ENCODE results near the gene L3MBTL3.

The L3MBTL3 gene

GRCh38 chr6:130020073-130020906 is 1.9 kb downstream of the L3MBTL3 start:
- peak; percentile 38 for DNase-seq
- in situ Hi-C loops (cut with MboI; ENCODE audit: low pct_unique_long_range_greater_than_20kb, low sequenced_read_pairs): loop anchor here (25.0 kb wide), 1 partner anchor 433 kb away; no protein-coding TSS in a partner anchor

- peak; percentile 87 for DNase-seq
- in situ Hi-C loops (cut with MboI; ENCODE audit: low pct_unique_long_range_greater_than_20kb, low sequenced_read_pairs): loop anchor here (25.0 kb wide), 1 partner anchor 434 kb away; no protein-coding TSS in a partner anchor
Observed at GRCh38 chr6:130020907-130021629, 2.7 kb downstream of the L3MBTL3 start.

GRCh38 chr6:130026859-130027258 is 8.5 kb downstream of the L3MBTL3 start:
- in situ Hi-C loops (cut with MboI; ENCODE audit: low pct_unique_long_range_greater_than_20kb, low sequenced_read_pairs): no loop called here
- DNase-seq: no peak

- in situ Hi-C loops (cut with MboI; ENCODE audit: low pct_unique_long_range_greater_than_20kb, low sequenced_read_pairs): no loop called here
- no peak for DNase-seq
Observed at GRCh38 chr6:130027948-130028347, 9.6 kb downstream of the L3MBTL3 start.

GRCh38 chr6:130029163-130029562 is 10.8 kb downstream of the L3MBTL3 start:
- DNase-seq: no peak
- in situ Hi-C loops (cut with MboI; ENCODE audit: low pct_unique_long_range_greater_than_20kb, low sequenced_read_pairs): no loop called here

- in situ Hi-C loops (cut with MboI; ENCODE audit: low pct_unique_long_range_greater_than_20kb, low sequenced_read_pairs): no loop called here
- DNase-seq: peak; percentile 24
Observed at GRCh38 chr6:130032758-130033340, 14.5 kb downstream of the L3MBTL3 start.

GRCh38 chr6:130033949-130034348 is 15.6 kb downstream of the L3MBTL3 start:
- DNase-seq: no peak
- in situ Hi-C loops (cut with MboI; ENCODE audit: low pct_unique_long_range_greater_than_20kb, low sequenced_read_pairs): no loop called here

- no peak for DNase-seq
- in situ Hi-C loops (cut with MboI; ENCODE audit: low pct_unique_long_range_greater_than_20kb, low sequenced_read_pairs): no loop called here
Observed at GRCh38 chr6:130034378-130035146, 16.2 kb downstream of the L3MBTL3 start.

- in situ Hi-C loops (cut with MboI; ENCODE audit: low pct_unique_long_range_greater_than_20kb, low sequenced_read_pairs): no loop called here
- DNase-seq: no peak
Observed at GRCh38 chr6:130035211-130035610, 16.8 kb downstream of the L3MBTL3 start.

- DNase-seq: peak; percentile 47
- in situ Hi-C loops (cut with MboI; ENCODE audit: low pct_unique_long_range_greater_than_20kb, low sequenced_read_pairs): no loop called here
Observed at GRCh38 chr6:130037207-130037811, 18.9 kb downstream of the L3MBTL3 start.

- in situ Hi-C loops (cut with MboI; ENCODE audit: low pct_unique_long_range_greater_than_20kb, low sequenced_read_pairs): no loop called here
- DNase-seq: no peak
Observed at GRCh38 chr6:130041594-130041993, 23.2 kb downstream of the L3MBTL3 start.

GRCh38 chr6:130043344-130043743 is 25.0 kb downstream of the L3MBTL3 start:
- no peak for DNase-seq
- in situ Hi-C loops (cut with MboI; ENCODE audit: low pct_unique_long_range_greater_than_20kb, low sequenced_read_pairs): no loop called here

GRCh38 chr6:130045622-130046021 is 27.2 kb downstream of the L3MBTL3 start:
- DNase-seq: no peak
- in situ Hi-C loops (cut with MboI; ENCODE audit: low pct_unique_long_range_greater_than_20kb, low sequenced_read_pairs): no loop called here

- in situ Hi-C loops (cut with MboI; ENCODE audit: low pct_unique_long_range_greater_than_20kb, low sequenced_read_pairs): no loop called here
- no peak for DNase-seq
Observed at GRCh38 chr6:130046671-130047070, 28.3 kb downstream of the L3MBTL3 start.

GRCh38 chr6:130047088-130047995 is 29.0 kb downstream of the L3MBTL3 start:
- no peak for DNase-seq
- in situ Hi-C loops (cut with MboI; ENCODE audit: low pct_unique_long_range_greater_than_20kb, low sequenced_read_pairs): no loop called here

GRCh38 chr6:130050230-130050629 is 31.8 kb downstream of the L3MBTL3 start:
- in situ Hi-C loops (cut with MboI; ENCODE audit: low pct_unique_long_range_greater_than_20kb, low sequenced_read_pairs): no loop called here
- DNase-seq: no peak

GRCh38 chr6:130054725-130055124 is 36.3 kb downstream of the L3MBTL3 start:
- in situ Hi-C loops (cut with MboI; ENCODE audit: low pct_unique_long_range_greater_than_20kb, low sequenced_read_pairs): no loop called here
- DNase-seq: no peak

GRCh38 chr6:130055271-130055670 is 36.9 kb downstream of the L3MBTL3 start:
- in situ Hi-C loops (cut with MboI; ENCODE audit: low pct_unique_long_range_greater_than_20kb, low sequenced_read_pairs): no loop called here
- no peak for DNase-seq

Measured in KBM-7 (cell line).